H1 (cell line): ENCODE data around the gene PRDX2. TPM values are rescaled to one million over a fixed set of nuclear protein-coding genes. Genes with fewer than 3 reads are reported as not detected.

Experiments
- BRCA1 ChIP-seq: IDR thresholded peaks from 2 replicates; pipeline ENCODE4 v1.6.1; 2012; ENCODE audit warnings: low read depth, low read length, improper control_type of control experiment
- CBX8 ChIP-seq: fragments of 300-800, 300-1000 bp; sonication (generic); IDR thresholded peaks from 2 replicates; pipeline ENCODE4 v1.7.1; 2016; ENCODE audit warnings: low read depth, low read length, borderline replicate concordance
- polyA plus RNA-seq, 7 experiments: library from polyadenylated mRNA; depleted of rRNA in 3 of 7; stranded (reverse) in 5 of 7; unstranded in 2 of 7; fragments of >200 nt in 5 of 7; fragments of 200-250 nt in 2 of 7; gene quantifications; 1 replicate in 5 of 7; 2 replicates in 1 of 7; 4 replicates in 1 of 7; pipeline versions ENCODE4 v1.2.1 to v1.2.3, GENCODE V29; 2011 to 2013; ENCODE audit warnings: missing spikeins in 2 of 7, mixed read lengths in 2 of 7
- total RNA-seq: library from RNA; stranded (reverse); fragmentation: NEBNext Ultra II Directional; extraction: Animal tissue kit (Norgen Biotek cat#: 25700); gene quantifications from 2 replicates; pipeline ENCODE4 v1.2.1, GENCODE V29; 2021
- TF ChIP-seq, protein P1 (sequence below), 3 experiments: IDR thresholded peaks; 1 replicate in 2 of 3; 2 replicates in 1 of 3; pipeline versions ENCODE4 v1.5.1 to v1.6.1; 2011; ENCODE audit warnings: low read length in 3 of 3, mild to moderate bottlenecking in 3 of 3, inconsistent platforms in 2 of 3, low read depth in 1 of 3, moderate library complexity in 1 of 3; ENCODE audit not compliant: insufficient read depth in 1 of 3; ENCODE audit errors: control extremely low read depth in 1 of 3

Gene PRDX2
- total and polyA plus RNA-seq, 2 of the 8 experiments (the other 6 are each of a cell fraction or from before 2014, with no cell fraction given), result 380 to 748 TPM

DNA sequence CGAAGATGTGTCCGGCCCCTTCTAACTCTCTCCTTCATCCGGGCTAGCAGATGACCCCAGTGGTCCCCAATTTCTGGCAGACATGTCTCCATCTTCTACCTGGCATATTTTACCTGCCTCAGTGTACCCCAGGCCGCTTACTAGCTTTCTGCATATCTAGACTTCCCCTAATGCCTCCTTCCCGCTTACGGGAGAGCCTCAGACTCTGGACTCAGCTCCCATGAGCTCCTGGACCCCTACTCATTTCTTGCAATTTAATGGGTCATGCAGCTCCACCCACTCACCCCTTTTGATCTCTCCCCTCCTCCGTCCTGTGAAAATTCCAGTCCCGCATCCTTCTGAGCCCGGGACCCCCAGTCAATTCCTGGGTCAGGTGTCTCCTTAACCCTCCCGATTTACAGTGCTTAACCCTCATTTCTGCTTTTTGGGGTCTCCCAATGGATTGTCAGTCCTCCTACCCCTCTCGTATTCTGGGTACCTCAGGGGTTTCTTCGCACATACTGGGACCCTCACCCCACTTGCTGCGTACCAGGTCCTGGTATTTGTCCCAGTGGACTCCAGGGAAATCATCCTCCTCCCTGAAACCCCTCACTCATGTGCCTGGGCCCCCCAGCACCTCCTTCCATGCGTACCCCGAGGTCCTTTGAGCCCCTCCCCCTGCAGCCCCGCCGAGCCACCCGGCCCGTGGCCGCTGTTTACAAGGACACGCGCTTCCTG is 10.8 kb downstream of the PRDX2 start (continued):
- TF ChIP-seq, protein P1, sequence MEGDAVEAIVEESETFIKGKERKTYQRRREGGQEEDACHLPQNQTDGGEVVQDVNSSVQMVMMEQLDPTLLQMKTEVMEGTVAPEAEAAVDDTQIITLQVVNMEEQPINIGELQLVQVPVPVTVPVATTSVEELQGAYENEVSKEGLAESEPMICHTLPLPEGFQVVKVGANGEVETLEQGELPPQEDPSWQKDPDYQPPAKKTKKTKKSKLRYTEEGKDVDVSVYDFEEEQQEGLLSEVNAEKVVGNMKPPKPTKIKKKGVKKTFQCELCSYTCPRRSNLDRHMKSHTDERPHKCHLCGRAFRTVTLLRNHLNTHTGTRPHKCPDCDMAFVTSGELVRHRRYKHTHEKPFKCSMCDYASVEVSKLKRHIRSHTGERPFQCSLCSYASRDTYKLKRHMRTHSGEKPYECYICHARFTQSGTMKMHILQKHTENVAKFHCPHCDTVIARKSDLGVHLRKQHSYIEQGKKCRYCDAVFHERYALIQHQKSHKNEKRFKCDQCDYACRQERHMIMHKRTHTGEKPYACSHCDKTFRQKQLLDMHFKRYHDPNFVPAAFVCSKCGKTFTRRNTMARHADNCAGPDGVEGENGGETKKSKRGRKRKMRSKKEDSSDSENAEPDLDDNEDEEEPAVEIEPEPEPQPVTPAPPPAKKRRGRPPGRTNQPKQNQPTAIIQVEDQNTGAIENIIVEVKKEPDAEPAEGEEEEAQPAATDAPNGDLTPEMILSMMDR (IDR thresholded peaks at IDR 0.05; ENCODE audit: control extremely low read depth in 1 of 3, insufficient read depth in 1 of 3, low read depth in 1 of 3, low read length in 3 of 3), result no peak
- TF ChIP-seq BRCA1, result no peak
- TF ChIP-seq CBX8, result no peak
